ENCODE results near the gene SPAG9.

The SPAG9 gene

DNA sequence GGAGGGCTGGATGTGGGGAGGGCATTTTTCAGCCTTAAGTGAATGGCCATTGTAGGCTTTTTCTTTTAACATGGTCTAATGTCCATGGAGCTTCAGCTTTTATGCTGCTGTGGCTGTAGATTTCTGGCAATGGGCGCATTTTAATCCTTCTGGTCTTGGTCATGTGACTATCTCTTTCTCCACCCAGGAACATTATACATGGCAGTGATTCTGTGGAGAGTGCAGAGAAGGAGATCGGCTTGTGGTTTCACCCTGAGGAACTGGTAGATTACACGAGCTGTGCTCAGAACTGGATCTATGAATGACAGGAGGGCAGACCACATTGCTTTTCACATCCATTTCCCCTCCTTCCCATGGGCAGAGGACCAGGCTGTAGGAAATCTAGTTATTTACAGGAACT, 40.9 kb upstream of the SPAG9 start:
- H3K9me3 ChIP-seq (ENCODE audit: control insufficient read depth, insufficient read depth, low read length), result no peaks in the 10 kb centered on the region
- H3K4me1 ChIP-seq (ENCODE audit: control insufficient read depth, low read length), result peaks cover 10% of the 10 kb centered on the region
- H3K79me2 ChIP-seq (ENCODE audit: control insufficient read depth, low read length), result peaks cover 37% of the 10 kb centered on the region
- H3K4me2 ChIP-seq (ENCODE audit: low read length), result no peak overlapping the region
- peaks cover 25% of the 10 kb centered on the region for H3F3A ChIP-seq (ENCODE audit: control insufficient read depth, insufficient read depth)
- no peak overlapping the region for H3K4me3 ChIP-seq (ENCODE audit: low read length)
- TF ChIP-seq CTCF (IDR thresholded peaks at IDR 0.05; ENCODE audit: low read depth, low read length, poor library complexity, severe bottlenecking) (no peak), EZH2phosphoT487 (IDR thresholded peaks at IDR 0.05; ENCODE audit: borderline replicate concordance, low read length) (no peak)
- H3K36me3 ChIP-seq (ENCODE audit: control insufficient read depth, low read length), result peaks cover 75% of the 10 kb centered on the region
- H3K9me2 ChIP-seq (replicated peaks; ENCODE audit: control insufficient read depth, low read length), result no peaks in the 10 kb centered on the region
- H3K27ac ChIP-seq (ENCODE audit: low read depth, low read length), result no peak overlapping the region
- no peaks in the 10 kb centered on the region for H3K27me3 ChIP-seq (ENCODE audit: control insufficient read depth, low read length)
- H4K20me1 ChIP-seq (ENCODE audit: control insufficient read depth, insufficient read depth, low read depth, low read length), result peaks cover 3% of the 10 kb centered on the region

GRCh38 chr17:51159604-51160003, 38.9 kb upstream of the SPAG9 start:
- Histone ChIP-seq H3K9me3 (ENCODE audit: control insufficient read depth, insufficient read depth, low read length) (no peaks in the 10 kb centered on the region), H3K36me3 (ENCODE audit: control insufficient read depth, low read length) (peaks cover 86% of the 10 kb centered on the region), H3K79me2 (ENCODE audit: control insufficient read depth, low read length) (peaks cover 52% of the 10 kb centered on the region), H3K4me3 (ENCODE audit: low read length) (no peak overlapping the region), H3K4me2 (ENCODE audit: low read length) (no peak overlapping the region), H3K27ac (ENCODE audit: low read depth, low read length) (no peak overlapping the region), H3K9me2 (replicated peaks; ENCODE audit: control insufficient read depth, low read length) (no peaks in the 10 kb centered on the region), H4K20me1 (ENCODE audit: control insufficient read depth, insufficient read depth, low read depth, low read length) (peaks cover 3% of the 10 kb centered on the region), H3F3A (ENCODE audit: control insufficient read depth, insufficient read depth) (peaks cover 16% of the 10 kb centered on the region), H3K27me3 (ENCODE audit: control insufficient read depth, low read length) (no peaks in the 10 kb centered on the region), H3K4me1 (ENCODE audit: control insufficient read depth, low read length) (peaks cover 15% of the 10 kb centered on the region)
- TF ChIP-seq EZH2phosphoT487 (IDR thresholded peaks at IDR 0.05; ENCODE audit: borderline replicate concordance, low read length) (no peak), CTCF (IDR thresholded peaks at IDR 0.05; ENCODE audit: low read depth, low read length, poor library complexity, severe bottlenecking) (no peak)

DNA sequence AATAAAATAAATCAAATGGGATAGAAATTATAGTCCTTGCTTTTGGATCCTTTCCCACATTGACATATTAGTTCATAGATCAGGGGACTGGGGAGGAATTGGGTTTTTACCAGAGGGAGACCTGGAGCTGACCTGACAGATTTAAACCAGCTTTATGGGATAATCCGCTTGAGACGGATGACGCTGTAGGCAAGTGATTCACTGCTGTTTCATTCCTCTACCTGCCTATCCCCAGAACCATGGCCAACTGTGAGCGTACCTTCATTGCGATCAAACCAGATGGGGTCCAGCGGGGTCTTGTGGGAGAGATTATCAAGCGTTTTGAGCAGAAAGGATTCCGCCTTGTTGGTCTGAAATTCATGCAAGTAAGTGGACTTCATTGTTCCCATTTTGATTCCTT, 34.7 kb upstream of the SPAG9 start:
- Histone ChIP-seq H3K4me3 (ENCODE audit: low read length) (peak overlapping the region; percentile 78), H3K27me3 (ENCODE audit: control insufficient read depth, low read length) (no peaks in the 10 kb centered on the region), H3K4me2 (ENCODE audit: low read length) (peak overlapping the region; percentile 61), H3K79me2 (ENCODE audit: control insufficient read depth, low read length) (peaks cover 65% of the 10 kb centered on the region), H3K4me1 (ENCODE audit: control insufficient read depth, low read length) (peaks cover 23% of the 10 kb centered on the region), H3K36me3 (ENCODE audit: control insufficient read depth, low read length) (peaks cover 65% of the 10 kb centered on the region), H3F3A (ENCODE audit: control insufficient read depth, insufficient read depth) (no peaks in the 10 kb centered on the region; the same call in 1 of the 2 replicates), H4K20me1 (ENCODE audit: control insufficient read depth, insufficient read depth, low read depth, low read length) (peaks cover 3% of the 10 kb centered on the region), H3K27ac (ENCODE audit: low read depth, low read length) (no peak overlapping the region), H3K9me2 (replicated peaks; ENCODE audit: control insufficient read depth, low read length) (no peaks in the 10 kb centered on the region), H3K9me3 (ENCODE audit: control insufficient read depth, insufficient read depth, low read length) (no peaks in the 10 kb centered on the region)
- TF ChIP-seq CTCF (IDR thresholded peaks at IDR 0.05; ENCODE audit: low read depth, low read length, poor library complexity, severe bottlenecking), result no peak

DNA sequence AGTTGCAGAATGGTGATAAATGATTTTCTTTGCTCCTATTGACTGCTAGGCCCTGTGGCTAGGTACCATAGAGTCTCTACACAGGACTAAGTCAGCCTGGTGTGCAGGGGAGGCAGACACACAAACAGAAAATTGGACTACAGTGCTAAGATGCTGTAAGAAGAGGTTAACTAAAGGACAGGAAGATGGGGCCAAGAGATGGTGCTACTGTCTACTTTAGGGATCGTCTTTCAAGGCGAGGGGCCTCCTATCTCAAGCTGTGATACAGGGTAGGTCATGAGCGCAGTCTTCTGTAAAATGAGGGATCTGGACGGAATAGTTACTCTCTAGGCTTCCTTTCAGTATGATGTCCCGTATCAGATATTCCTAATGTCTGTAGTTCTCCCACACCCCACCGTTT, 33.5 kb upstream of the SPAG9 start:
- Histone ChIP-seq H3K4me3 (ENCODE audit: low read length) (peak overlapping the region; percentile 78), H3K9me3 (ENCODE audit: control insufficient read depth, insufficient read depth, low read length) (no peaks in the 10 kb centered on the region), H3F3A (ENCODE audit: control insufficient read depth, insufficient read depth) (no peaks in the 10 kb centered on the region), H3K4me2 (ENCODE audit: low read length) (peak overlapping the region; percentile 61), H3K27ac (ENCODE audit: low read depth, low read length) (peak overlapping the region; percentile 36), H3K4me1 (ENCODE audit: control insufficient read depth, low read length) (peaks cover 23% of the 10 kb centered on the region), H3K79me2 (ENCODE audit: control insufficient read depth, low read length) (peaks cover 58% of the 10 kb centered on the region), H3K27me3 (ENCODE audit: control insufficient read depth, low read length) (no peaks in the 10 kb centered on the region), H4K20me1 (ENCODE audit: control insufficient read depth, insufficient read depth, low read depth, low read length) (peaks cover 3% of the 10 kb centered on the region), H3K36me3 (ENCODE audit: control insufficient read depth, low read length) (peaks cover 55% of the 10 kb centered on the region), H3K9me2 (replicated peaks; ENCODE audit: control insufficient read depth, low read length) (no peaks in the 10 kb centered on the region)
- TF ChIP-seq CTCF (IDR thresholded peaks at IDR 0.05; ENCODE audit: low read depth, low read length, poor library complexity, severe bottlenecking) (no peak), EZH2phosphoT487 (IDR thresholded peaks at IDR 0.05; ENCODE audit: borderline replicate concordance, low read length) (no peak)
